ENCODE data around the gene PROCR.
"Not testable (repeated sequence)": the region's sequence is repeated elsewhere in the genome, so short reads cannot be mapped to it uniquely, and the experiment has no call there.

PROCR gene

DNA sequence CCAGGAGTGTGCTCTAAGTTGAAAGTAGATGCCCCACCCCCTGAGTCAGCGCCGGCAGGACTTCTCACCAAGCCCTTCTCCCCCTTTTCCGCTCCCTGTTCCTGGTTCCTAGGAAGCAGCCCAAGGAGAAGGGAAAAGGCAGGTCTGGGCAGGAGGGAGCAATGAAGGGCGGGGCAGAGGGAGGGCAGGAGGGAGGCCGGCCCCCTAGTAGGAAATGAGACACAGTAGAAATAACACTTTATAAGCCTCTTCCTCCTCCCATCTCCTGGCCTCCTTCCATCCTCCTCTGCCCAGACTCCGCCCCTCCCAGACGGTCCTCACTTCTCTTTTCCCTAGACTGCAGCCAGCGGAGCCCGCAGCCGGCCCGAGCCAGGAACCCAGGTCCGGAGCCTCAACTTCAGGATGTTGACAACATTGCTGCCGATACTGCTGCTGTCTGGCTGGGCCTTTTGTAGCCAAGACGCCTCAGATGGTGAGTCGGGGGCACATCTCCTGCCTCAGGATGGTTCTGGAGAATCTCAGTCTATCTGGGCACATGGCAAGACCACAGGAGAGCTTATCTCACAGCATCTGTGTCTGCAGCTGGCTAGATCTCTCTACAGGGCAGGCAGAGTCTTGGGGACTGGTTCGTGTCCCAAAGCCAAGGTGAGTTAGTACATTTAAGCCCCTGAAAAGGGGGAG is at the start of gene PROCR:
PROCR (plus strand) TSS at position 320 of the 681 bp plus-strand sequence; CDS start at position 403, 83 bp downstream.
- no peaks in the 10 kb centered on the region for H3K27me3 Mint-ChIP-seq
- H3K36me3 Mint-ChIP-seq: peaks cover 2% of the 10 kb centered on the region
- peak within 1 kb of the TSS; percentile 57 for H3K4me3 Mint-ChIP-seq
- H3K27ac Mint-ChIP-seq: peak within 1 kb of the TSS; percentile 1
- H3K9me3 Mint-ChIP-seq: no peaks in the 10 kb centered on the region
- peaks cover 15% of the 10 kb centered on the region for H3K4me1 Mint-ChIP-seq

DNA sequence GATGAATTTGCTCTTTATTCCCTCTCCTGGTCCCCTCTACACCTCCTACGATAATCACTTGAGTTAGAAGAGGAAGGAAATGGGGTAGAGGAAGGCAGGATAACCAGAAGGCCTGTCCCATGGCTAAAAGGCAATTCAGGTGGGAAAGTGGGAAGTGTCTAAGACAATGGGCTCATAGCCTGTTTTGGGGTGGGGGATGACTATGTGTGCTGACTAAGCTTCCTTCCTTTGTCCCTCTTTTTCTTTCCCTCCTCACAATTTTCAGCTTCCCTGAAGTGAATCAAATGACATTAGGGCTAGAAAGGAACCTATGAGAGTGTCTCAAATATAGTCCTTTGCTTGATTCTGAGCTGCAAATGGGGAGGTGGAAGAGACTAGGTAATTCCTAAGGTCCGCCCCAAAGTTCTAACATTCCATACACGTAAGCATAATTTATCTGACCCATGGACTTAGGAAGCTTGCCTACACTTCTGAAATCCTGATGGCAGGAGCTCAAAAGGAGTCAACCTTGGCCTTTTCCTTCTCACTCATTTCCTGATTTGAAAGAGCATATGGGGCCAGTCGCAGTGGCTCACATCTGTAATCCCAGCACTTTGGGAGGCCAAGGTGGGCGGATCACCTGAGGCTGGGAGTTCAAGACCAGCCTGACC is 49.0 kb upstream of the PROCR start:
- Mint-ChIP-seq H3K27me3 (no peaks in the 10 kb centered on the region), H3K4me3 (no peak overlapping the region), H3K9me3 (no peaks in the 10 kb centered on the region), H3K36me3 (peaks cover 18% of the 10 kb centered on the region), H3K4me1 (no peaks in the 10 kb centered on the region), H3K27ac (peak overlapping the region; percentile 30)

DNA sequence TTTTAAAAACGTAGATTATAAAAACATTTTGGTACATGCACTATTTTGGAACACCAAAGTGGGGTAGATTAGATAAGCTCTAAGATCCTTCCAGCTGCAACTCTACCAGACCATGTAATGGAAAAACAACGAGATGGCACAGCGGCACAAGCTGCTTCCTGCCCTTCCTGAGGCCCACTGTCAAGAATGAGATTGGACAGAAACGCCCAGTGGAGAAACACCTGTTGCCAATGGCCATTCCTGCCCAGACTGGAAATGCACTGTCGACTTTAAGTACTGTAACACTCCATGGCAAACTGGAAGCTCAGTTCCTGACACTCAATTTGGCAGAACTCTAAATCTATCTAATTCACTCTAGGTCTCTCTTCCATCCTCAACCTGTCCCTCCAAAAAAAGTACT is 46.1 kb upstream of the PROCR start:
- Mint-ChIP-seq H3K27me3 (no peaks in the 10 kb centered on the region), H3K9me3 (no peaks in the 10 kb centered on the region), H3K27ac (no peak overlapping the region), H3K4me3 (no peak overlapping the region), H3K4me1 (no peaks in the 10 kb centered on the region), H3K36me3 (peaks cover 13% of the 10 kb centered on the region)

DNA sequence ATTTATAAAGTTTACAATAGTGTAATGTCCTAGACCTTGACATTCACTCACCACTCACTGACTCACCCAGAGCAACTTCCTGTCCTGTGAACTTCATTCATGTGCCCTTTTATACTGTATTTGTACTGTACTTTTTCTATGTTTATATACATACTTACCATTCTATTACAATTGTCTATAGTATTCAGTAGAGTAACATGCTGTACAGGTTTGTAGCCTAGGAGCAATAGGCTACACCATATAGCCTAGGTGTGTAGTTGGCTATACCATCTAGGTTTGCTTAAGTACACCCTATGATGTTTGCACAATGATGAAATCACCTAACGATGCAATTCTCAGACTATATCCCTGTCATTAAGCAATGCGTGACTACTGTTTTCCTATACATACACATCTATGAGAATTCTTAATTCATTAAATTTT is 42.2 kb upstream of the PROCR start:
- Mint-ChIP-seq H3K27me3 (no peaks in the 10 kb centered on the region), H3K36me3 (peaks cover 11% of the 10 kb centered on the region), H3K4me1 (no peaks in the 10 kb centered on the region), H3K27ac (no peak overlapping the region), H3K4me3 (no peak overlapping the region), H3K9me3 (no peaks in the 10 kb centered on the region)

DNA sequence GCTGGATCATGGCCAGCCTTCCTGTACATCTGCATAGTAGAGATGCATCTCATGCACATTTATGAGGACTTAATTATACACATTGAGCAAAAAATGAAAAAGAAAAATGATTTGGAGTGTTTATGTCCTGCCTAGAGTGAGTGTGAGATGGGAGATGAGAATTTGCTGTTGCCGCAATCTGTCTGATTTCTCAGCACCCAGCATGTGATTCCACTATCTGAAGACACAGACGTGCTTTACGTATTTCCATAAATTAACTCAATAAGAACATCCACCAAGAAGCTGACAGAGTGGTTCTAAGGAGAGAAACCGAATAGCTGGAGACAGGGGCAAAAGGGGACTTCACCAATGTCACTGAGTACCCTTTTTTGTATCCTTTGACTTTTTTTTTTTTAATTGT is 39.9 kb upstream of the PROCR start:
- no peaks in the 10 kb centered on the region for H3K4me1 Mint-ChIP-seq
- H3K4me3 Mint-ChIP-seq: no peak overlapping the region
- no peaks in the 10 kb centered on the region for H3K27me3 Mint-ChIP-seq
- no peaks in the 10 kb centered on the region for H3K9me3 Mint-ChIP-seq
- no peak overlapping the region for H3K27ac Mint-ChIP-seq
- H3K36me3 Mint-ChIP-seq: peaks cover 10% of the 10 kb centered on the region

DNA sequence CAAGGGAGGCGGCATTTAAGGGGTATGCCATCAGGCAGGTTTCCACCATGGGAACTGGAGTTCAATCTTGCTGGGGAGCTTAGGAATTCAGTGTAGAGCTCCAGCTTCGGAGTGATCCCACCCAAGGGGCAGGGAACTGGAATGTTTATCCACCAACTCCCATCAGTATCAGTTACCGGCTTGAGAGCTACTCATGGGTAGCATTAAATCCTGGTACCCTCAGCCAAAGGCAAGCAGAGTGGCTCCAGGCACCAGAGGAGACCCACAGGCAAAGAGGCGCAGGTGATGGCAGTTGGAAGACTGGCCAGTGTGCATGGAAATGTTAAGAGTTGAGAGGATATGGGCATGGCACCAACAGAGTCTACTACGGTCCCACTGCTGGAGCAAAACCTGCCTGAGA is 38.8 kb upstream of the PROCR start:
- Mint-ChIP-seq H3K4me1 (no peaks in the 10 kb centered on the region), H3K27me3 (no peaks in the 10 kb centered on the region), H3K9me3 (no peaks in the 10 kb centered on the region), H3K4me3 (no peak overlapping the region), H3K36me3 (peaks cover 7% of the 10 kb centered on the region), H3K27ac (no peak overlapping the region)

DNA sequence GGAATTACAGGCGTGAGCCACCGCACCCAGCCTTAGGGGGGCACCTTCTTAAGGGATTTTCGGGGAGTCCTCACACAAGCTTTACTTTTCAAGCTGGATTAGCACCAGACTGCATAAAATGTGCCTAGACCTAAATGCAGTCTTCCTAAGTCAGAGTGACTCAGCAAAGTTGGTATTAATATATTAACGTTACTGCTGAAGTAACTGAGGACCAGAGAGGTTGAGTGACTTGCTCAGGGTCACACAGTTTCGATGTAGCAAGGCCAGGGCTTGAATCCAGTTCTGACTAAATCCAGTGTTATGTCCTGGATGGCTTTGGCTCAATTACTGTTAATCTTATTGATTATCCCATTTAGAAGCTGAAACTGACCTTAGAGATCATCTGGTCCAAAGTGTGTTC is 38.1 kb upstream of the PROCR start:
- no peak overlapping the region for H3K4me3 Mint-ChIP-seq
- H3K27ac Mint-ChIP-seq: peak overlapping the region; percentile 76
- no peaks in the 10 kb centered on the region for H3K9me3 Mint-ChIP-seq
- H3K4me1 Mint-ChIP-seq: no peaks in the 10 kb centered on the region
- no peaks in the 10 kb centered on the region for H3K27me3 Mint-ChIP-seq
- peaks cover 7% of the 10 kb centered on the region for H3K36me3 Mint-ChIP-seq

DNA sequence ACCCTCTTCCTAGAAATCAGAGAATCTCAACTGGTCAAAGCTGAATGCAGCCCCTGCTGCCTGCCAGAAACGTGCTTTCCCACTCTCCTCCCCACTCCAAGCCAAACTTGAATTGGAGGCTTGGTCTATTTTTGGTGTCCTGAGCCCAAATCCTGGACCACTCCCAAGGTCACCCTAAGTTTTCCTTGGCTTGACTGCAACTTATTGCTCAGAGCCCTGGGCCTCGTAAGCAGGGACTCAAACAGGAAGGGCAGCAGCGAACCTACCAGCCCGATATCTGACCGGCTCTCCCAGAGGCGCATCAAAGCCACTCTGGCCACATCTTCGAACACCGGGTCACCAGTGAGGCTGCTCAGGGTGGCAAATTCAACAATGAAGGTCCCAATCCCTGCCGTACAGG is 37.4 kb upstream of the PROCR start:
- Mint-ChIP-seq H3K4me1 (no peaks in the 10 kb centered on the region), H3K36me3 (peaks cover 7% of the 10 kb centered on the region), H3K4me3 (no peak overlapping the region), H3K27me3 (no peaks in the 10 kb centered on the region), H3K27ac (no peak overlapping the region), H3K9me3 (no peaks in the 10 kb centered on the region)

DNA sequence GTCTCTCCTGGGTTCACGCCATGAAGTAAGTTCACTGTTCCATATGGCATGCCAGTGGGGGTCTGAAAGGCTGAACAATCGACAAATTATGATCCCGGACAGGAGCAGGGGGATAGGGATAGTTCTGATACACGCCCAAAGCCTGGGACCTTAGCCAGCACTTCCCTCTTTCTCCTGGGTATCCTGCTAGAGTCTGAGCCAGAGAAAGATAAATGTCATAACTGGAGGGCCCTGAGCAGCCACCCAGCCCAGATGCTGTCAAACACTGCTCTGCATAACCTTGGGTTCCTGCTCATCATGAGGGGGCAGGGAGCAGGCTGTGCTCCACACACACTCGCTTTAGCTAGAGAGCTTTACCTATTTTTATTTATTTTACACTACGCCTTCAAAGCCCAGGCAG is 37.0 kb upstream of the PROCR start:
- Mint-ChIP-seq H3K4me1 (no peaks in the 10 kb centered on the region), H3K9me3 (no peaks in the 10 kb centered on the region), H3K27me3 (no peaks in the 10 kb centered on the region), H3K36me3 (peaks cover 7% of the 10 kb centered on the region), H3K4me3 (no peak overlapping the region), H3K27ac (no peak overlapping the region)

DNA sequence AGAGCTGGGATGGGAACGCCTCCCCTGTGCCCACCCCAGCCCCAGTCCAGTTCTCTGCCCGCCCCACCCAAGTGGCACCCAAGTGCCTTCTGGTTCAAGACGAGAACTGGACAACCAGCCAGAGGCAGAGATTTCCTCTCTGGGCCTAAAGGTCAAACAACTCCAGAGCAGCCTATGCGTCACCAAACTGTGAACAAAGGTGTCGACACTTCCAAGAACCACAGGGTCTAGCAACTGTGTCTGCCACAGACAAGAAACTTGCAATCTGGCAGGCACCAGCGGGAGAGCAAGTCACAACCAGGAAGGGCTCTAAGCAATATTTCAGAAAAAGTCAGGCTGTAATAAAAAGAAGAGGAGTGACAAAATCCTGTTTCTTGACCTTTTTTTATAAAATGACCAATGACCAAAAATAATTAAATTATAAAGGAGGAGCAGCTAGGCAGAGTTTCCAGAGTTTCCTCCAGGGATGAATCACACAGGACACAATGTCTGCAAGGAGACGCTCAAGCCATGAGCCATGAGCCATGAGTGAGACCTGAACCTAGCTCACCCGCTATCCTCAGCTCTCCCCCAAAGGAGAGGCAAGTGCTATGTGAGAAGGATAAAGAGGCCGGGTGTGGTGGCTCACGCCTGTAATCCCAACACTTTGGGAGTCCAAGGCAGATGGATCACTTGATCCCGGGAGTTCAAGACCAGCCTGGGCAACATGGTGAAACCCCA is 35.8 kb upstream of the PROCR start:
- H3K27ac Mint-ChIP-seq: no peak overlapping the region
- peaks cover 5% of the 10 kb centered on the region for H3K36me3 Mint-ChIP-seq
- no peaks in the 10 kb centered on the region for H3K27me3 Mint-ChIP-seq
- peaks cover 4% of the 10 kb centered on the region for H3K4me1 Mint-ChIP-seq
- no peak overlapping the region for H3K4me3 Mint-ChIP-seq
- H3K9me3 Mint-ChIP-seq: no peaks in the 10 kb centered on the region

DNA sequence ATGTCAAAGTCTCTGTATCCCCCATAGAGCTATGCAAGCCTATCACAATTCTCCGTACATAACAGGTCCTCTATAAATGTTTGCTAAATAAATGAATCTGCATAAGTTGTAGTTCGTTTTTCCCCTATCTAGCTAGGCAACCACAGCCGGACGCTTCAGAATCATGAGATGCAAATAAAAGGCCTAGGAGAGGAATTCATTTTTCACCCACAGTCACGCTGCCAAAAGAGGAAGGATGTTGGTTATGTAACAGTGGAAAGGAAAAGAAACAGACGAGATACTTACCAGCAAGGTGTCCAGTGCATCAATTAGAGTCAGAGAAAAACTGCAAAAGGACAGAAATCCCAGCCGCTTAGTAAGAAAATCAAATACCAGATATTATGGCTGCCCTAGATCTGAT is 27.2 kb upstream of the PROCR start:
- H3K36me3 Mint-ChIP-seq: peaks cover 7% of the 10 kb centered on the region
- H3K9me3 Mint-ChIP-seq: no peaks in the 10 kb centered on the region
- H3K27me3 Mint-ChIP-seq: no peaks in the 10 kb centered on the region
- peak overlapping the region; percentile 35 for H3K27ac Mint-ChIP-seq
- H3K4me1 Mint-ChIP-seq: peaks cover 42% of the 10 kb centered on the region
- peak overlapping the region; percentile 42 for H3K4me3 Mint-ChIP-seq

DNA sequence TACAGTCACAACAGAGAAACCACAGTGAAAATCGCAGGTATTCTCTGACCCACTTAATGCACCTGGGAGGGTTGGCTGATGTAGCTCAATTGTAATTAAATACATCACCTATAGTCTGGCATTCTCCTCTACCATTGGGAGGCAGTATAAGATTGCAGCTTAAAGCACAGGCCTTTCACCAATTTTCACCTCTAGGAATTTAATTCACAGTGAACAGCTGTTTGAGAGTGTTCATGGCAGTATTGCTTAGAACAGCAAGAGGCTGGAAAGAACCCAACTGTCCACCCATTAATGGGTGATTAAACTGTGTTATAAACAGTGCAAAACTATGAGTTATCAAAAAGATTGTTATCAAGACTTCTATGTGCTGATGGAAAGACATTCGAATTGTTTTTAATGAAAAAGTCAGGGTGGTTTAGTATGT is 26.7 kb upstream of the PROCR start:
- no peaks in the 10 kb centered on the region for H3K9me3 Mint-ChIP-seq
- H3K27me3 Mint-ChIP-seq: no peaks in the 10 kb centered on the region
- H3K27ac Mint-ChIP-seq: peak overlapping the region; percentile 81
- H3K4me3 Mint-ChIP-seq: peak overlapping the region; percentile 75
- peaks cover 42% of the 10 kb centered on the region for H3K4me1 Mint-ChIP-seq
- H3K36me3 Mint-ChIP-seq: peaks cover 7% of the 10 kb centered on the region

DNA sequence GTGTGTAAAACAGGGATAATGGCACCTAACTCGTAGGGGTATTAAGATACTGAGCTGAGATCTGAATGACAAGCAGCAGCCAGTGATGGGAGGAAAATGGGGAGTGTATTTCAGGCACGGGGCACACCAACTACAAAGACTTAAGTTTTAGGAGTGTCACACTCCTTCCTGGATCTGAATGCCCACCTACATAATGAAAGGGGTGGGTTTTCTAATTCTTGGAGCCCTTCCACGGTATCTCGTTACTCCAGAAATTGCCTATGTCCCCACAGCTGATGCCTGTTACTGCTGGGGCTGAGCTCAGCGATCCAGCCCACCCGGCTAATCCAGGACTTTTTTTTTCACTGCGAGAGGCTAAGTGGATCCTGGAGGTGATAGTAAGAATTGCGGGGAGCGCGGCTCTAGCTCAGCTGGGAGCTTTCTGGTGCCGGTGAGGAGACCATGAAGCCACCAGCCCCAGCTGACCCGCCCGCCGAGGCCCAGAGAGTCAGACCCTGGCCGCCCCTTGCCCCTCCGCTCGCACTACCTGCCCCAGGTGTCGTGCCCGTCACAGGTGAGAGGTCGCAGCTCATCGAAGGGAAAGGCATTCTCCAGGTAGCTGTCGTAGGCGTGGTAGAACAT is 25.5 kb upstream of the PROCR start:
- H3K27me3 Mint-ChIP-seq: no peaks in the 10 kb centered on the region
- H3K4me1 Mint-ChIP-seq: peaks cover 36% of the 10 kb centered on the region
- H3K4me3 Mint-ChIP-seq: peak overlapping the region; percentile 95
- peak overlapping the region; percentile 91 for H3K27ac Mint-ChIP-seq
- peaks cover 1% of the 10 kb centered on the region for H3K36me3 Mint-ChIP-seq
- no peaks in the 10 kb centered on the region for H3K9me3 Mint-ChIP-seq

DNA sequence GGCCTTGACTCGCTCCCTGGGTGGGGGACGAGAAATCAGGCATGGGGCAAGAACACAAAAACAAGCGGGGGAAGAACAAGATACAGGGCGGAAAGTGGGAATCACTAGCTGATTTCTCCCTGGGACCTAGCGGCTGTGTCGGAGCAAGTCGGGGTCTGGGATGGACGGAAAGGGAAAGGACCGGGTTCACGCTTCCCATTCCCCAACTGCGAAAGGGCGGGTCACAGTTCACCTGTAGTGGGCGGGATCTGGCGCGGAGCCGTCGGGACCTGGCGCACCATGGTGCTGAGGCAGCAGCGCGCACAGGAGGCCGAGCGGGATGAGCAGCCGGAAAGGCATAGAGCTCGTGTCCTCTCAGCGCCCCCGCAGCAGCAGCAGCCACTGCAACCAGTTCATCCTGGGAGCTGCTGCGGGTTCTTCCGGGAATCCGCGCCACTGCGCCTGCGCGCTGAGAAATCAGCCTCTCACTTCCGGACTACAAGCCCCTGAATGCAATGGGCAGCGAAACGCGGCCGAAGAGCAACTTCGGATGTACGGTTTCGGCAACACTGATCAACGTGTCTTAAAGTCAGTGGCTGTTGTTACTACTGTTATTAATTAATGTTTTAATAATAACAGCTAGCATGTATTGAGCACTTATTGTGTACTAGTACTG is 24.8 kb upstream of the PROCR start, which contains the start of gene EDEM2:
EDEM2 (minus strand) TSS at position 417 of the 655 bp plus-strand sequence; CDS start at position 339, 78 bp downstream.
- Mint-ChIP-seq H3K4me3 (peak within 1 kb of the TSS; percentile 95), H3K4me1 (peaks cover 32% of the 10 kb centered on the region), H3K27ac (peak within 1 kb of the TSS; percentile 91), H3K9me3 (no peaks in the 10 kb centered on the region), H3K27me3 (no peaks in the 10 kb centered on the region), H3K36me3 (no peaks in the 10 kb centered on the region)

DNA sequence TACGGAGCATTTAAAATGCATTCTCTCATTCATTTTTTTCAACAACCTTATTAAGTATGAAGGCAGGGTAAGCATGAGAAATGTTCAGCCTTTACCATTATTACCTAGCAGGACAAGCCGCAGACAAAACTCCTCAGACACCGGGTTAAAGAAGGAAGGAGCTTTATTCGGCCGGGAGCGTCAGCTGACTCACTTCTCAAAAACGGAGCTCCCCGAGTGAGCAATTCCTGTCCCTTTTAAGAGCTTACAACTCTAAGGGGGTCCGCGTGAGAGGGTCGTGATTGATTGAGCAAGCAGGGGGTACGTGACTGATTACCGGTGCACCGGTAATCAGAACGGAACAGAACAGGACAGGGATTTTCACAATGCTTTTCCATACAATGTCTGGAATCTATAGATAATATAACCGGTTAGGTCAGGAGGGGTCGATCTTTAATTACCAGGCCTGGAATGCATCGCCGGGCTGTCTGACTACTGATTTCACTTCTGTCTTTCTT is 24.2 kb upstream of the PROCR start:
- H3K36me3 Mint-ChIP-seq: not testable (repeated sequence)
- peak overlapping the region; percentile 91 for H3K27ac Mint-ChIP-seq

More for the DNA sequence above, 24.2 kb upstream of the PROCR start:
- not testable (repeated sequence) for H3K9me3 Mint-ChIP-seq, H3K27me3 Mint-ChIP-seq
- peaks cover 29% of the 10 kb centered on the region for H3K4me1 Mint-ChIP-seq
- H3K4me3 Mint-ChIP-seq: peak overlapping the region; percentile 95
